ENCODE data around the gene UBTD2. TPM values are rescaled to one million over a fixed set of nuclear protein-coding genes. Genes with fewer than 3 reads are reported as not detected.

UBTD2 gene
- total and polyA plus RNA-seq, 2 of the 4 experiments (the other 2 are of a cell fraction) = 11.2 to 20.6 TPM

- dilution Hi-C loops (cut with HindIII; ENCODE audit: low sequenced_read_pairs, unreplicated experiment) (no loop called here), in situ Hi-C loops (cut with MboI; ENCODE audit: low sequenced_read_pairs) (no loop called here), intact Hi-C loops (cut with micrococcal nuclease) (no loop called here)
- BruUV-seq (replicated peaks) = no TSS peak
- TF ChIP-seq RFX5 (IDR thresholded peaks at IDR 0.05; ENCODE audit: low read depth, low read length) = no peak
- no peak for TF ChIP-seq RCOR1 (IDR thresholded peaks at IDR 0.05; ENCODE audit: insufficient replicate concordance, low read length)
- no peak for TF ChIP-seq NFE2L2 (IDR thresholded peaks at IDR 0.05; ENCODE audit: low read depth, low read length)
- TF ChIP-seq POLR2A (IDR thresholded peaks at IDR 0.05; ENCODE audit: low read depth, low read length) = no peak
- TF ChIP-seq, protein P1, sequence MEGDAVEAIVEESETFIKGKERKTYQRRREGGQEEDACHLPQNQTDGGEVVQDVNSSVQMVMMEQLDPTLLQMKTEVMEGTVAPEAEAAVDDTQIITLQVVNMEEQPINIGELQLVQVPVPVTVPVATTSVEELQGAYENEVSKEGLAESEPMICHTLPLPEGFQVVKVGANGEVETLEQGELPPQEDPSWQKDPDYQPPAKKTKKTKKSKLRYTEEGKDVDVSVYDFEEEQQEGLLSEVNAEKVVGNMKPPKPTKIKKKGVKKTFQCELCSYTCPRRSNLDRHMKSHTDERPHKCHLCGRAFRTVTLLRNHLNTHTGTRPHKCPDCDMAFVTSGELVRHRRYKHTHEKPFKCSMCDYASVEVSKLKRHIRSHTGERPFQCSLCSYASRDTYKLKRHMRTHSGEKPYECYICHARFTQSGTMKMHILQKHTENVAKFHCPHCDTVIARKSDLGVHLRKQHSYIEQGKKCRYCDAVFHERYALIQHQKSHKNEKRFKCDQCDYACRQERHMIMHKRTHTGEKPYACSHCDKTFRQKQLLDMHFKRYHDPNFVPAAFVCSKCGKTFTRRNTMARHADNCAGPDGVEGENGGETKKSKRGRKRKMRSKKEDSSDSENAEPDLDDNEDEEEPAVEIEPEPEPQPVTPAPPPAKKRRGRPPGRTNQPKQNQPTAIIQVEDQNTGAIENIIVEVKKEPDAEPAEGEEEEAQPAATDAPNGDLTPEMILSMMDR (conservative IDR thresholded peaks at IDR 0.05; ENCODE audit: low read depth, low read length) = no peak
- TF ChIP-seq CEBPB (IDR thresholded peaks at IDR 0.05; ENCODE audit: low read depth, low read length) = no peak
- TF ChIP-seq USF2 (IDR thresholded peaks at IDR 0.05; ENCODE audit: low read depth, low read length) = no peak
- no peak for TF ChIP-seq SMC3 (IDR thresholded peaks at IDR 0.05; ENCODE audit: low read depth, low read length)
- TF ChIP-seq MAZ (IDR thresholded peaks at IDR 0.05; ENCODE audit: borderline replicate concordance, low read depth, low read length) = no peak
- TF ChIP-seq MXI1 (IDR thresholded peaks at IDR 0.05; ENCODE audit: borderline replicate concordance, low read depth, low read length) = no peak
- no peak for TF ChIP-seq FOS (IDR thresholded peaks at IDR 0.05; ENCODE audit: low read depth, low read length)
- no peak for TF ChIP-seq RAD21 (IDR thresholded peaks at IDR 0.05; ENCODE audit: low read length)
- Histone ChIP-seq H4K5ac (ENCODE audit: low read depth, low read length) (no peak overlapping the region), H2BK5ac (ENCODE audit: low read depth, low read length, poor library complexity, severe bottlenecking) (no peak overlapping the region), H3K9me3 (ENCODE audit: control insufficient read depth, insufficient read depth, low read length) (peaks cover 6% of the 10 kb centered on the region), H4K20me1 (ENCODE audit: insufficient read depth, low read length) (peaks cover under 1% of the 10 kb centered on the region), H3K18ac (ENCODE audit: low read depth, low read length) (no peak overlapping the region), H3K56ac (ENCODE audit: extremely low read depth, insufficient read depth, low read length) (no peak overlapping the region), H3K23ac (ENCODE audit: low read depth, low read length) (no peak overlapping the region), H3K4me2 (ENCODE audit: low read depth, low read length) (no peak overlapping the region), H2AK5ac (ENCODE audit: low read depth, low read length) (no peak overlapping the region), H2BK120ac (ENCODE audit: low read depth, low read length) (no peak overlapping the region), H3K4ac (ENCODE audit: low read depth, low read length) (no peak overlapping the region), H2BK15ac (ENCODE audit: low read depth, low read length) (no peak overlapping the region), H3K36me3 (ENCODE audit: control insufficient read depth, insufficient read depth, low read length) (peaks cover 15% of the 10 kb centered on the region), H3K27ac (ENCODE audit: insufficient read depth, low read length) (no peak overlapping the region), H2AK9ac (replicated peaks; ENCODE audit: low read depth, low read length, poor library complexity) (no peak overlapping the region), H2AFZ (replicated peaks; ENCODE audit: low read length, poor library complexity) (no peak overlapping the region), H2BK20ac (ENCODE audit: low read depth, low read length) (no peak overlapping the region), H4K91ac (ENCODE audit: insufficient read depth, low read depth, low read length) (no peak overlapping the region), H3K4me3 (ENCODE audit: insufficient read depth, low read depth, low read length) (no peak overlapping the region), H3K14ac (replicated peaks; ENCODE audit: low read depth, low read length) (no peak overlapping the region), H4K8ac (ENCODE audit: low read depth in 2 of 2, low read length in 2 of 2) (no peak overlapping the region), H3K4me1 (ENCODE audit: control insufficient read depth, insufficient read depth, low read length) (no peaks in the 10 kb centered on the region), H3K27me3 (ENCODE audit: control insufficient read depth, insufficient read depth, low read length) (no peaks in the 10 kb centered on the region), H3K9ac (ENCODE audit: low read depth, low read length) (no peak overlapping the region), H3K9me1 (ENCODE audit: insufficient read depth, low read length) (no peaks in the 10 kb centered on the region), H3K79me1 (ENCODE audit: low read depth in 1 of 2, low read length in 2 of 2) (peaks cover 35 to 37% of the 10 kb centered on the region in 2 experiments)
- ChIA-PET POLR2A (ENCODE audit: unreplicated experiment) (no interaction called here), CTCF (no interaction called here)
- DNase-seq (no peak), ATAC-seq (ENCODE audit: low read depth) (no peak)
- WGBS, 2 experiments (ENCODE audit: extremely low coverage in 2 of 2, insufficient read length in 1 of 2) = 100% methylated on average over 16 of the region's 23 CpGs; no CpG with 5 or more reads in 1 of the 2 experiments
Observed at GRCh38 chr5:172255444-172255843, 28.1 kb downstream of the UBTD2 start.
